Left kidney (tissue), 1 donor: ENCODE results near the gene PLEKHJ1. TPM values are rescaled to one million over a fixed set of nuclear protein-coding genes. Genes with fewer than 3 reads are reported as not detected.

ENCODE experiments used
- polyA plus RNA-seq: library from polyadenylated mRNA; unstranded; fragments of 120-200 nt; gene quantifications from one replicate; pipeline ENCODE4 v1.2.1, GENCODE V29; 2013; ENCODE audit not compliant: insufficient read length

PLEKHJ1 gene
- polyA plus RNA-seq, 1 donor: 56.2 TPM

Other genes with a start within 250 kb of the PLEKHJ1 start
- 87.4 TPM for gene BTBD2, start 220.6 kb downstream of the PLEKHJ1 start, polyA plus RNA-seq
- 54.4 TPM for gene MKNK2, start 185.1 kb downstream of the PLEKHJ1 start, polyA plus RNA-seq
- gene MOB3A, start 140.0 kb downstream of the PLEKHJ1 start, polyA plus RNA-seq: 22.8 TPM
- 6.2 TPM for gene IZUMO4, start 139.4 kb downstream of the PLEKHJ1 start, polyA plus RNA-seq
- gene AP3D1, start 84.8 kb downstream of the PLEKHJ1 start, polyA plus RNA-seq: 110 TPM
- gene DOT1L, start 72.4 kb downstream of the PLEKHJ1 start, polyA plus RNA-seq: 33.6 TPM
- gene SF3A2, start 495 bp upstream of the PLEKHJ1 start, polyA plus RNA-seq: 66.1 TPM
- 3.2 TPM for gene AMH, start 13.0 kb upstream of the PLEKHJ1 start, polyA plus RNA-seq
- 0.60 TPM for gene JSRP1, start 20.1 kb upstream of the PLEKHJ1 start, polyA plus RNA-seq
- gene PEAK3, start 45.8 kb upstream of the PLEKHJ1 start, polyA plus RNA-seq: not detected
- gene LINGO3, start 71.8 kb upstream of the PLEKHJ1 start, polyA plus RNA-seq: not detected
- gene LSM7, start 92.3 kb upstream of the PLEKHJ1 start, polyA plus RNA-seq: 90.5 TPM
- 72.7 TPM for gene SPPL2B, start 92.4 kb upstream of the PLEKHJ1 start, polyA plus RNA-seq
- gene TMPRSS9, start 123.9 kb upstream of the PLEKHJ1 start, polyA plus RNA-seq: 0.60 TPM
- 50.6 TPM for gene TIMM13, start 191.3 kb upstream of the PLEKHJ1 start, polyA plus RNA-seq
- 64.4 TPM for gene LMNB2, start 220.6 kb upstream of the PLEKHJ1 start, polyA plus RNA-seq
- gene GADD45B, start 239.8 kb upstream of the PLEKHJ1 start, polyA plus RNA-seq: 7.6 TPM